GM19099 (cell line): Measurements from ENCODE around the gene CNKSR3.

Experiments
- POLR2A ChIP-seq: IDR thresholded peaks from 3 replicates; pipeline ENCODE4 v1.6.1; 2011; ENCODE audit warnings: low read depth; ENCODE audit not compliant: insufficient read length; ENCODE audit errors: extremely low read depth

Gene CNKSR3

GRCh38 chr6:154381548-154381947, 128.9 kb downstream of the CNKSR3 start:
- TF ChIP-seq POLR2A = no peak

GRCh38 chr6:154380741-154381140, 129.7 kb downstream of the CNKSR3 start:
- no peak for TF ChIP-seq POLR2A

- TF ChIP-seq POLR2A = no peak
Measured at GRCh38 chr6:154379585-154379984, 130.9 kb downstream of the CNKSR3 start.

- TF ChIP-seq POLR2A = no peak
Measured at GRCh38 chr6:154378518-154378917, 132.0 kb downstream of the CNKSR3 start.

- no peak for TF ChIP-seq POLR2A
Measured at GRCh38 chr6:154377726-154378125, 132.8 kb downstream of the CNKSR3 start.

- TF ChIP-seq POLR2A = no peak
Measured at GRCh38 chr6:154373971-154374370, 136.5 kb downstream of the CNKSR3 start.

GRCh38 chr6:154371281-154371680, 139.2 kb downstream of the CNKSR3 start:
- no peak for TF ChIP-seq POLR2A

GRCh38 chr6:154370545-154370944, 139.9 kb downstream of the CNKSR3 start:
- no peak for TF ChIP-seq POLR2A

- TF ChIP-seq POLR2A = no peak
Measured at GRCh38 chr6:154367839-154368695, 142.4 kb downstream of the CNKSR3 start.

- no peak for TF ChIP-seq POLR2A
Measured at GRCh38 chr6:154367336-154367735, 143.1 kb downstream of the CNKSR3 start.

GRCh38 chr6:154363821-154364220, 146.7 kb downstream of the CNKSR3 start:
- no peak for TF ChIP-seq POLR2A

GRCh38 chr6:154361476-154361875, 149.0 kb downstream of the CNKSR3 start:
- no peak for TF ChIP-seq POLR2A

GRCh38 chr6:154360476-154360875, 150.0 kb downstream of the CNKSR3 start:
- TF ChIP-seq POLR2A = no peak

- no peak for TF ChIP-seq POLR2A
Measured at GRCh38 chr6:154359679-154360078, 150.8 kb downstream of the CNKSR3 start.

GRCh38 chr6:154359161-154359574, 151.3 kb downstream of the CNKSR3 start:
- TF ChIP-seq POLR2A = no peak

GRCh38 chr6:154358019-154358545, 152.4 kb downstream of the CNKSR3 start:
- no peak for TF ChIP-seq POLR2A

GRCh38 chr6:154356690-154357089, 153.8 kb downstream of the CNKSR3 start, which contains the start of gene IPCEF1:
IPCEF1 (minus strand) TSS chr6:154356803; CDS start chr6:154265947, 90,856 bp downstream.
- TF ChIP-seq POLR2A = no peak

- TF ChIP-seq POLR2A = no peak
Measured at GRCh38 chr6:154356113-154356512, 154.4 kb downstream of the CNKSR3 start.
